ENCODE data around the gene POLG.

Gene POLG

DNA sequence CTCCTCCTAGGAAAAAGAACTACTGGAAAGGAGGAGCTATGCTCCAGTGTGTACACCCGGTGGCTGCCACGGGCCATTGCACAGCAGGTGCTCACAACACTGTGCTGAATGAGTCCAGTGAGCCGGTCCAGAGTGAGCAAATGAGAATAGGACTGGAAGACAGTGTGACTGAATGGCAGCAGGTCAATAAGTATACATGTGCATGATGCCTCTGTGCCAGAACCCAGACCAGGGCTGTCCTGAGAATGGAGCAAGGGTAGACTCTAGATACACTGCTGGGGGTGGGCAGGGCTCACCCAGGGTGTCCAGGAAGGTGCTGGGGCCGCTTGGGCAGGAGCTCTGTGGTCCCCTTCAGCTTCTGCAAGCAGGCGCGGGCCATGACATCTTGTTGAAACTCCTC, 8.3 kb downstream of the POLG start:
- Mint-ChIP-seq H3K27ac (peak overlapping the region; percentile 40 to 42), H3K4me1 (peaks cover 46% of the 10 kb centered on the region), H3K4me3 (no peak overlapping the region)

GRCh38 chr15:89325039-89325803, 9.4 kb downstream of the POLG start:
- Mint-ChIP-seq H3K27ac (peak overlapping the region; percentile 30 to 69), H3K4me3 (no peak overlapping the region), H3K9me3 (no peaks in the 10 kb centered on the region), H3K27me3 (no peaks in the 10 kb centered on the region), H3K4me1 (peaks cover 35% of the 10 kb centered on the region)
- ATAC-seq: no peak
- no peak for DNase-seq

More for the DNA sequence above, 8.3 kb downstream of the POLG start:
- no peaks in the 10 kb centered on the region for H3K9me3 Mint-ChIP-seq
- no peaks in the 10 kb centered on the region for H3K27me3 Mint-ChIP-seq
- ATAC-seq (no peak), DNase-seq (no peak)

DNA sequence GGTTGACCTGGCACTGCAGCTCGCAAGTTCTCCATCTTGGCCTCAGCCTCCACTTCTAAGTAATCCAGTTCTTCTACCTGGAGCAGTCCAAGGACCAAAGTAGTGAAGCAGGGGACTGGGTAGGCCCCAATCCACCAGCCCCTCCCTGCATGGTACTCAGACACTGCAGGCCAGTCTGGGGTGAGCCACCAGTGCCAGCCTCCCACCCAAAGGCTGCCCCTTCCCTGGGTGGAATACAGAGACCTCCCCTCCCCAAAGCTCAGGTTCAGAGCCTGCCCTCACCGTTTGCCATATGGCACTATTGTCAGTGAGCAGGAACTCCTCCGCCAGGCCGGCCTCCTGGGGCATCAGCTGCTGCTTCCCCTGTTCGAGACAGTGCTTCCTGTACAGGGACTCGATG, 10.8 kb downstream of the POLG start:
- no peak for ATAC-seq

DNA sequence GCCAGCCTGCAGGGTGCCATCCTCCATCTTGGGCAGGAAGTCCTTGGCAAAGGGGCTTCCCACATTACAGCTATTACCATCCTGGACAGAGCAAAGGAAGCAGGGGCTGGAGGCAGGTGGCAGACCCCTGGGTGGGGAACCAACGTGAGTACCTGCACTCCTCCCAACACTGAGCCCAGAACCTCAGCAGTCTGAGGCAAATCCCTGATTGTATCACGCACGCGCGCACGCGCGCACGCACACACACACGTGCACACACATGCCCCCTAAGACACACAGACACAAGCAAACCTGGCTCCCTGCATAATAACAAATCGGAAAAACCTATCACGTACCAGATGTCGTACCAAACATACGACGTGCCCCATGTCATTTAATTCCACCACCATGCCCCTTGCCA, 11.8 kb downstream of the POLG start:
- Mint-ChIP-seq H3K4me3 (peak overlapping the region in 1 of 2 donors; percentile 10), H3K27ac (peak overlapping the region in 1 of 2 donors; percentile 31), H3K27me3 (no peaks in the 10 kb centered on the region), H3K4me1 (peaks cover 18% of the 10 kb centered on the region), H3K9me3 (no peaks in the 10 kb centered on the region)
- DNase-seq: no peak
- no peak for ATAC-seq

More for the DNA sequence above, 10.8 kb downstream of the POLG start:
- no peak for DNase-seq
- H3K4me1 Mint-ChIP-seq: peaks cover 21% of the 10 kb centered on the region
- H3K27ac Mint-ChIP-seq: peak overlapping the region; percentile 38 to 92
- H3K9me3 Mint-ChIP-seq: no peaks in the 10 kb centered on the region
- H3K27me3 Mint-ChIP-seq: no peaks in the 10 kb centered on the region
- no peak overlapping the region for H3K4me3 Mint-ChIP-seq

DNA sequence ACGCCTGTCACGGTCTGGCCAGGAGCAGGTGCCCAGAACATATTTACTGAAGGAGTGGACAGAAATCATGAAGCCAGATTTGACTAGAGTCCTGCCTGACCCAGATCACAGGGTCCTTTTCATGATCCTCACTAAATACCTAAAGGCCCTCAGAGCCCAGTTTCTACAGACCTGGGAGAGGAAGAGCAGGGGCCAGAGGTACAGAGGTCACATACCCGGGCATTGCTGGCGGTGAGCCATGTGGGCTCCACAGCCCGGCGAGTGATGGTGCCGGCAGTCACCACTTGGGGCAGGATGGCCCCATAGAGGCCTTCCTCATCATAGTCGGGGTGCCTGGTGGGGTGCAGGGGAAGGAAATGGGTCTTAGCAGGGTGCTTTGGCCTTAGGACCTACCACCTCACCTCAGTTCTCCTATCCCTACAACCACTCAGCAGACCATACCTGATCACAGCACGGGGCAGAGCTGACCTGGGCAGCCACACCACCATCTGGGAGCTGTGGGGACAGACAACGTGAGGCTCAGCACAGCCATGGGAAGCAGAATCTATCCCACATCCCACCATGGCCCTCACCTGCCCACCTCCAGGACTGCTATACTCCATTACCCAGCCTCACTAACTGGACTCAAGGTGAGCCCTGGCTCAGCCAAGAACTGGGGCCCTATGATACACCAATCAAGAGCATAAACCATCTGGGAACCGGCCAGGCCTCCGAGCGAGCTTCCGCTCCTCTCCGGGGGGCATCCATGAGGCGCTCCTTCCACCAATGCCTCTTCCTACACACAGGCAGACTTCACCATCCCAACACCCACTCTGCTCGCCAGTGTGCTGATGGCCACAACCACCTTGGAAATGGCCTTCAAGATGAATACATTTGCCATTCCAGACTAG, 12.9 kb downstream of the POLG start:
- H3K4me1 Mint-ChIP-seq: peaks cover 22% of the 10 kb centered on the region
- ATAC-seq (peak; percentile 24), DNase-seq (no peak)
- no peaks in the 10 kb centered on the region for H3K27me3 Mint-ChIP-seq
- peak overlapping the region; percentile 35 to 53 for H3K27ac Mint-ChIP-seq
- H3K4me3 Mint-ChIP-seq: no peak overlapping the region
- no peaks in the 10 kb centered on the region for H3K9me3 Mint-ChIP-seq

GRCh38 chr15:89320200-89320599, 14.4 kb downstream of the POLG start:
- Mint-ChIP-seq H3K4me1 (peaks cover 35% of the 10 kb centered on the region), H3K4me3 (no peak overlapping the region), H3K27me3 (no peaks in the 10 kb centered on the region), H3K27ac (peak overlapping the region in 1 of 2 donors; percentile 3), H3K9me3 (no peaks in the 10 kb centered on the region)
- ATAC-seq: no peak
- DNase-seq: no peak

- Mint-ChIP-seq H3K27ac (peak overlapping the region in 1 of 2 donors; percentile 3), H3K9me3 (no peaks in the 10 kb centered on the region), H3K4me1 (peaks cover 35% of the 10 kb centered on the region), H3K4me3 (no peak overlapping the region), H3K27me3 (no peaks in the 10 kb centered on the region)
- no peak for DNase-seq
- no peak for ATAC-seq
Measured at GRCh38 chr15:89319678-89320077, 14.9 kb downstream of the POLG start.

DNA sequence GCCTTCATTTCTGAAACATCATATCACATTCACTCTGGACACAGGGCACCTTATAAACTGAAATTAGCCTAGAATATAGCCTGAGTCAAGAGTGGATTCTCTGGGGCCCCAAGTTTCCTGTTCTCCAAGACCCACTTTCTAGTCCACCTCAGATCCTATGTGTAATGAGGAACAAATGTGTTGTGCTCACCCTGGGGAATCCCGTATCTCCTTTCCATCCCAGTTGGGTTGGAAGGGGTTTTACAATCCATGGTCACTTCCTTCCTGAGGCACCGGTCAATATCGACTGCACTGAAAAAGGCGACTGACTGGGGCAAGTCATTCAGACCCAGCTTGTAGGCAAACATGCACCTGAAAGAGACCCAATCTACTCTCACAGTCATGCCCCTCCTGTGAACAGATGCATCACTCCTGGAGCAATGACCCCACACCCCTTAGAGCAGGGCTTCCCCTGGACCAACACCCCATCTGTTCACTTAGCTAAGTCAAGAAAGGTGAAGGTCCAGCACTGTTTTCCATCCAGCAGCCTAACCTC, 17.4 kb downstream of the POLG start:
- H3K27ac Mint-ChIP-seq: peak overlapping the region in 1 of 2 donors; percentile 80
- peaks cover 26% of the 10 kb centered on the region for H3K4me1 Mint-ChIP-seq
- peak; percentile 35 for ATAC-seq
- no peak for DNase-seq
- no peaks in the 10 kb centered on the region for H3K27me3 Mint-ChIP-seq
- peak overlapping the region in 1 of 2 donors; percentile 8 for H3K4me3 Mint-ChIP-seq
- H3K9me3 Mint-ChIP-seq: no peaks in the 10 kb centered on the region

DNA sequence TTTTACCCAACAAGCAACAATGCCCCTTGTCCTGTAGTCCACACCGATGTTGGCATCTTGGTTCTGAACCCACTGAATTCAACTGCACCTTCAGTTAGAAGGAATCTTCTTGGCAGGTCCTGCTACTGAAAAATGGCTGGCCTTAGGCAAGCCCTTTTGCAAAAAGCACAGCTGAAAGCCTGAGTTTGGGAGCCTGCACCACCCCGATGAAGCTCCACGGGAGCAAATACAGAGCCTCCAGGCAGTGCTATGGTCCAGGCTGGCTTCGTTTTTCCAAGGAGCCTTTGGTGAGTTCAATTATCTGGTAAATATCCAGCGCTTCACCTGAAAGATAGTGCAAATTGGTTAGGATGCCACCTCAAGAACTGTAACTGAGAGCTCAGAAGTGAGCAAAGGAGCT, 18.1 kb downstream of the POLG start:
- DNase-seq: no peak
- Mint-ChIP-seq H3K4me3 (no peak overlapping the region), H3K4me1 (peaks cover 23% of the 10 kb centered on the region), H3K27me3 (no peaks in the 10 kb centered on the region), H3K9me3 (no peaks in the 10 kb centered on the region), H3K27ac (peak overlapping the region; percentile 7 to 41)
- ATAC-seq: no peak

DNA sequence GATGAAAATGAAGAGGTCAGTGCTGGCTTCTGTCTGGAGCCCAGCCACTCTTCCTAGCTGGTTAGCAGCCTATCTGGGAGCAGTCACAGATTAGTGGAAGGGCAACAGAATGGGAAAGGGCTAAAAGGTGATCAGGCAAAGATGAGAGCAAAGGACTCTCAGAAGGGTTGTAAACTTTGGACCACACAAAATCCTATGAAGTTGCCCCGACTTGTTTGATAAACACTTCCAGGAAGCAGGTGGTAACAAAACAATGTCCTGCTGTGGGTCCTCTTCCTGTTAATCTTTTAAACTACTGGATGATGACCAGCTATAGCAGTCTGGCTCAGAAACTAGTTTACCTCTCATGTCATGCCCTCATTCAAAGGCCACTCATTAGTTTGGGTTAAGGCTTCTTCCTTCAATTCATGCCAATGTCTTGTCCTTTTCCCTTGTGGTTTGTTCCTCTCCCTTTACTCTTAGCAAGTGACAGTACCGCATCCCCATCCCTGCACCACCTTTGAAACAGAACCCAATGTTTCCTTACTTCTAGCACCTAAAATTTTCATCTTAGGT, 19.2 kb downstream of the POLG start:
- ATAC-seq: no peak
- Mint-ChIP-seq H3K4me1 (peaks cover 23% of the 10 kb centered on the region), H3K27ac (peak overlapping the region; percentile 78 to 89), H3K9me3 (no peaks in the 10 kb centered on the region), H3K4me3 (no peak overlapping the region), H3K27me3 (no peaks in the 10 kb centered on the region)
- DNase-seq: no peak

GRCh38 chr15:89309993-89310392, 24.6 kb downstream of the POLG start:
- H3K4me3 Mint-ChIP-seq: no peak overlapping the region

GRCh38 chr15:89308236-89308635, 26.4 kb downstream of the POLG start:
- ATAC-seq (no peak), DNase-seq (no peak)
- Mint-ChIP-seq H3K27ac (no peak overlapping the region), H3K4me1 (no peaks in the 10 kb centered on the region), H3K27me3 (no peaks in the 10 kb centered on the region), H3K4me3 (no peak overlapping the region), H3K9me3 (no peaks in the 10 kb centered on the region)

More at GRCh38 chr15:89309993-89310392, 24.6 kb downstream of the POLG start:
- DNase-seq (no peak), ATAC-seq (no peak)
- Mint-ChIP-seq H3K27ac (no peak overlapping the region), H3K9me3 (no peaks in the 10 kb centered on the region), H3K4me1 (no peaks in the 10 kb centered on the region), H3K27me3 (no peaks in the 10 kb centered on the region)

GRCh38 chr15:89307791-89308190, 26.8 kb downstream of the POLG start:
- H3K4me3 Mint-ChIP-seq: no peak overlapping the region
- H3K27ac Mint-ChIP-seq: no peak overlapping the region
- no peaks in the 10 kb centered on the region for H3K9me3 Mint-ChIP-seq
- no peak for DNase-seq
- no peaks in the 10 kb centered on the region for H3K27me3 Mint-ChIP-seq
- no peaks in the 10 kb centered on the region for H3K4me1 Mint-ChIP-seq
- ATAC-seq: no peak

GRCh38 chr15:89307046-89307587, 27.5 kb downstream of the POLG start:
- no peaks in the 10 kb centered on the region for H3K9me3 Mint-ChIP-seq
- DNase-seq (no peak), ATAC-seq (no peak)
- no peak overlapping the region for H3K4me3 Mint-ChIP-seq
- H3K27me3 Mint-ChIP-seq: no peaks in the 10 kb centered on the region
- peak overlapping the region in 1 of 2 donors; percentile 57 for H3K27ac Mint-ChIP-seq
- no peaks in the 10 kb centered on the region for H3K4me1 Mint-ChIP-seq

- H3K4me1 Mint-ChIP-seq: peaks cover 13% of the 10 kb centered on the region
- ATAC-seq (no peak), DNase-seq (no peak)
- H3K27ac Mint-ChIP-seq: peak overlapping the region in 1 of 2 donors; percentile 54
- H3K4me3 Mint-ChIP-seq: no peak overlapping the region
- no peaks in the 10 kb centered on the region for H3K9me3 Mint-ChIP-seq
- H3K27me3 Mint-ChIP-seq: no peaks in the 10 kb centered on the region
Measured at GRCh38 chr15:89305395-89305794, 29.2 kb downstream of the POLG start.

Data from stimulated activated naive CD8-positive, alpha-beta T cell treated with anti-CD3 and anti-CD28 coated beads, Interleukin-15, amount 100 ng/mL, for 72 hours (primary cell).